GM23338 (cell line): ENCODE measurements around the gene CPLX1. TPM values are rescaled to one million over a fixed set of nuclear protein-coding genes. Genes with fewer than 3 reads are reported as not detected.

Source experiments
- ATAC-seq: fragments of 200-7000 bp; cut with Tn5 transposase; 3 replicates; pipeline ENCODE4 v1.9.1; 2020
- DNase-seq: peaks from one replicate; pipeline ENCODE4 v3.0.0-alpha.2; 2015; ENCODE audit warnings: low spot score
- H2AFZ ChIP-seq: fragments of 200-600 bp; sonication (generic); 2 replicates; pipeline ENCODE4 v1.8.0; 2016; ENCODE audit warnings: antibody characterized with exemption, mild to moderate bottlenecking, moderate library complexity
- H3F3A ChIP-seq: fragments of 200-600 bp; sonication (generic); replicated peaks from 2 replicates; pipeline ENCODE4 v1.8.0; 2017; ENCODE audit warnings: antibody characterized with exemption, mixed run types, low read depth
- H3K27ac ChIP-seq: fragments of 200-600 bp; sonication (generic); 2 replicates; pipeline ENCODE4 v1.6.1; 2016; ENCODE audit warnings: low read depth
- H3K27me3 ChIP-seq: fragments of 200-600 bp; sonication (generic); 2 replicates; pipeline ENCODE4 v1.8.0; 2016; ENCODE audit warnings: mild to moderate bottlenecking, mixed run types, moderate library complexity; ENCODE audit not compliant: insufficient read depth
- H3K36me3 ChIP-seq: fragments of 200-600 bp; sonication (generic); 2 replicates; pipeline ENCODE4 v1.8.0; 2016; ENCODE audit warnings: mild to moderate bottlenecking; ENCODE audit not compliant: insufficient read depth
- H3K4me1 ChIP-seq: fragments of 200-600 bp; sonication (generic); 2 replicates; pipeline ENCODE4 v1.8.0; 2016; ENCODE audit warnings: mild to moderate bottlenecking, moderate library complexity; ENCODE audit not compliant: insufficient read depth
- H3K4me2 ChIP-seq: fragments of 200-600 bp; sonication (generic); 2 replicates; pipeline ENCODE4 v1.7.1; 2017; ENCODE audit warnings: mixed run types
- H3K4me3 ChIP-seq: fragments of 200-600 bp; sonication (generic); 2 replicates; pipeline ENCODE4 v1.6.1; 2016; ENCODE audit warnings: mixed run types
- H3K79me2 ChIP-seq: fragments of 200-600 bp; sonication (generic); replicated peaks from 2 replicates; pipeline ENCODE4 v1.8.0; 2017; ENCODE audit warnings: mild to moderate bottlenecking; ENCODE audit not compliant: insufficient read depth
- H3K9me2 ChIP-seq: fragments of 200-600 bp; sonication (generic); 2 replicates; pipeline ENCODE4 v1.8.0; 2017; ENCODE audit not compliant: insufficient read depth
- H4K20me1 ChIP-seq: fragments of 200-600 bp; sonication (generic); replicated peaks from 2 replicates; pipeline ENCODE4 v1.8.0; 2017; ENCODE audit warnings: mild to moderate bottlenecking; ENCODE audit not compliant: insufficient read depth
- H3K27ac Mint-ChIP-seq: 2 replicates; pipeline ENCODE4 v1.8.0; 2020; ENCODE audit warnings: inconsistent platforms, mild to moderate bottlenecking, moderate library complexity, mixed read lengths
- H3K27me3 Mint-ChIP-seq: 3 replicates; pipeline ENCODE4 v1.8.0; 2022; ENCODE audit warnings: low read depth, mild to moderate bottlenecking, moderate library complexity, mixed read lengths, inconsistent platforms; ENCODE audit not compliant: insufficient read depth, poor library complexity
- H3K36me3 Mint-ChIP-seq: 3 replicates; pipeline ENCODE4 v1.8.0; 2021; ENCODE audit warnings: low read depth, mild to moderate bottlenecking, inconsistent platforms, moderate library complexity, mixed read lengths
- H3K4me1 Mint-ChIP-seq: 3 replicates; pipeline ENCODE4 v1.8.0; 2020; ENCODE audit warnings: mild to moderate bottlenecking, inconsistent platforms, mixed read lengths
- H3K4me3 Mint-ChIP-seq: 3 replicates; pipeline ENCODE4 v1.8.0; 2021; ENCODE audit warnings: moderate library complexity, mild to moderate bottlenecking, inconsistent platforms, mixed read lengths
- H3K9me3 Mint-ChIP-seq: 3 replicates; pipeline ENCODE4 v1.8.0; 2020; ENCODE audit warnings: moderate library complexity, mild to moderate bottlenecking, inconsistent platforms, mixed read lengths
- CTCF ChIP-seq, 2 experiments: fragments of 200-600 bp in 1 of 2; sonication (generic) in 1 of 2; conservative IDR thresholded peaks; 2 replicates each; pipeline versions ENCODE4 v1.5.1 to v1.6.1; 2016 to 2017; ENCODE audit warnings: antibody characterized with exemption in 2 of 2, low read depth in 2 of 2, mild to moderate bottlenecking in 2 of 2, moderate library complexity in 1 of 2
- ETS1 ChIP-seq: IDR thresholded peaks from 2 replicates; pipeline ENCODE4 v1.6.1; 2016; ENCODE audit warnings: antibody characterized with exemption
- EZH2 ChIP-seq: fragments of 200-600 bp; sonication (generic); IDR thresholded peaks from one replicate; pipeline ENCODE4 v1.8.0; 2017; ENCODE audit warnings: antibody characterized with exemption, mild to moderate bottlenecking, low read depth; ENCODE audit not compliant: unreplicated experiment
- JUNB ChIP-seq: IDR thresholded peaks from one replicate; pipeline ENCODE4 v1.6.1; 2016; ENCODE audit warnings: antibody characterized with exemption; ENCODE audit not compliant: unreplicated experiment
- POLR2AphosphoS5 ChIP-seq: IDR thresholded peaks from 2 replicates; pipeline ENCODE4 v1.6.1; 2016; ENCODE audit warnings: antibody characterized with exemption, low read depth
- REST ChIP-seq: IDR thresholded peaks from one replicate; pipeline ENCODE4 v1.6.1; 2018; ENCODE audit warnings: antibody characterized with exemption; ENCODE audit not compliant: unreplicated experiment
- ZNF331 ChIP-seq: fragments of 250-450 bp; sonication (Bioruptor Pico); IDR thresholded peaks from 2 replicates; pipeline ENCODE4 v1.5.0; 2020; ENCODE audit warnings: low read depth, mild to moderate bottlenecking, moderate library complexity
- polyA plus RNA-seq: library from polyadenylated mRNA; unstranded; fragments of >200 nt; fragmentation: Nextera tagmentation; extraction: Ambion mirVana; gene quantifications from 2 replicates; pipeline ENCODE4 v1.2.1, GENCODE V29; 2016
- total RNA-seq: library from RNA; depleted of rRNA; stranded (reverse); fragments of >200 nt; shearing (Covaris generic); gene quantifications from 2 replicates; pipeline ENCODE4 v1.2.3, GENCODE V29; 2014

The CPLX1 gene
- total and polyA plus RNA-seq, 2 experiments from 2014 or later, result 0.86 to 0.97 TPM

DNA sequence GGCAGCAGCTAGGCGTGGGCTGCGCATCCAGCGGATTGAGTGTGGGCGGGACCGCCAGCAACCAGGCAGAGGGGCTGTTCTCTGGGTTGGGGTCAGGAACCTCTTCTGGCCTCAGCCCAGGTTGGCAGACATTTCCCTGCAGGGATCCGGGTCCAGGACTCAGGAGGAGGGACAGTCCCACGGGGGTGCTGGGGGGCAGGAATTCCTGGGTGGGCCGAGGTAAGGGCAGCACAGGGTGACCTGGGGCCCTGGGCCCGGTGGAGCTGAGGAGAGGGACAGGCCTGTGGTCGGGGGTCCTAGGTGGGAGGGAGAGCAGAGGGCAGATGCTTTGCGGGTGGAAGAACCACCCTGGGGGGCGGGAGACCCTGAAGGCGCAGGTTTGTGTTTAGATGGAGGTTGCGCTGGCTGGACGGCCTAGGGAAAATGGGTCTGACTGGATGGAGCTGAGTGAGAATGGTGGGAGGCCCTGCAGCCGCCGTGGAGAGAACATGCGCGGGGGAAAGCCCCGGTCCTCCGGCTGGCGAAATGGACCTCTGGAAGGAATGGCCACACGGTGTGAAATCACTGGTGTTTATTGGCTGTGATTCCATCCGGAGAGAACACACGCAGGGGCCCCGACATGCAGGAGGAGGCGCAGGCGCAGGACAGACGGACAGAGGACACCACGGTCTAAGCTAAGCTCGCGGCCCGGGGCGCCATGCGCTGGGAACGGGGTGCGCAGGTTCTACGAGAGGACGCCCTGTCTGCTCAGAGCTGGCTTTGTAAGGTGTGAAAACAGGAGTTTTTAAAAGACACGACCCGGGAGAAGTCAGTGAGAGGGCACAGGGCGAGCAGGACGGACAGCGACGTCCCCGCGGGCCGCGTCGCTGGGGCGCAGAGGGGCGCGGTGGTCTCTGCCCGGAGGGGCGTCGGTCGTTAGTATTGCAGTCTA lies 41.3 kb downstream of the CPLX1 start:
- Mint-ChIP-seq H3K4me3 (peak overlapping the region; percentile 65), H3K9me3 (no peaks in the 10 kb centered on the region; the same call in 2 of the 3 replicates), H3K4me1 (peaks cover 32% of the 10 kb centered on the region), H3K27me3 (peaks cover 64% of the 10 kb centered on the region), H3K36me3 (peaks cover 11% of the 10 kb centered on the region), H3K27ac (no peak overlapping the region)
- Histone ChIP-seq H3K36me3 (peaks cover 9% of the 10 kb centered on the region; the same call in 1 of the 2 replicates), H3K27me3 (peaks cover 59% of the 10 kb centered on the region), H3F3A (peaks cover 13% of the 10 kb centered on the region), H3K4me2 (peak overlapping the region; percentile 76), H3K4me3 (peak overlapping the region; percentile 51), H3K27ac (no peak overlapping the region), H3K9me2 (no peaks in the 10 kb centered on the region), H3K4me1 (peaks cover 32% of the 10 kb centered on the region; the same call in 1 of the 2 replicates), H3K79me2 (peaks cover 18% of the 10 kb centered on the region), H2AFZ (no peak overlapping the region; the same call in 1 of the 2 replicates), H4K20me1 (peaks cover 10% of the 10 kb centered on the region)
- DNase-seq, result no peak
- ATAC-seq, result no peak
- TF ChIP-seq POLR2AphosphoS5 (no peak), ETS1 (no peak), ZNF331 (CRISPR knock-in tag) (no peak), CTCF (conservative IDR thresholded peaks at IDR 0.05; ENCODE audit: low read depth in 2 of 2) (no peak), EZH2 (peak; percentile 18), JUNB (no peak), REST (no peak)
